Measurements from ENCODE around the gene VAX1. TPM values are rescaled to one million over a fixed set of nuclear protein-coding genes. Genes with fewer than 3 reads are reported as not detected.

Gene VAX1
- total and polyA plus RNA-seq, 2 experiments from 2014 or later, result not detected

DNA sequence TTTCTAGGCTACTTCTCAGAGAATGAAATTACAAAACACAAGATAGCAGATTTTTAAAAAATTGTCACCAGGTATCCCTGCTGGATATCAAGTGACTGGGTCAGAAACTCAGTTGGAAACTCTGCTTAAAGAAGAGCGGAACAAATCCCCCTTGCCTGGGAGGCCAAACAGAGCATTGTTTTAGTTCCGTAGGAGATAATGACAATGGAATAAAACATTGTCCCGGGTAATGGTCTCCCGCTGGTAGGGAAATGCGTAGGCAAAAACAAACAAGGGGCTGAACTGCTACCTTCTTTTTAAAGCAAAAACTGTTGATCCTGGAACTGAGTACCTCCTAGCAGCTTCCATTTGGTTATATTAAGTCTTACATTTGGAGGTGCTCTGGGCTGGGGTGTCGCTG, 21.3 kb upstream of the VAX1 start:
- H3K27me3 ChIP-seq, result peaks cover 99% of the 10 kb centered on the region
- H3K36me3 ChIP-seq (replicated peaks; ENCODE audit: insufficient read depth, low read depth), result no peaks in the 10 kb centered on the region
- no peak overlapping the region for H3K4me2 ChIP-seq
- H3K9me2 ChIP-seq (replicated peaks; ENCODE audit: insufficient read depth), result no peaks in the 10 kb centered on the region
- H3K9me3 ChIP-seq (ENCODE audit: low read depth), result no peaks in the 10 kb centered on the region
- no peak overlapping the region for H3K27ac ChIP-seq
- peaks cover 13% of the 10 kb centered on the region for H3K4me1 ChIP-seq (ENCODE audit: insufficient read depth)
- whole genome bisulfite sequencing (ENCODE audit: low lambda C conversion rate, missing lambda C conversion rate), result 5% methylated on average over 6 of the region's 6 CpGs
- H3K4me3 ChIP-seq, result no peak overlapping the region
- TF ChIP-seq EZH2 (IDR thresholded peaks at IDR 0.05; ENCODE audit: borderline replicate concordance), result peak; percentile 49
- TF ChIP-seq, protein P1, sequence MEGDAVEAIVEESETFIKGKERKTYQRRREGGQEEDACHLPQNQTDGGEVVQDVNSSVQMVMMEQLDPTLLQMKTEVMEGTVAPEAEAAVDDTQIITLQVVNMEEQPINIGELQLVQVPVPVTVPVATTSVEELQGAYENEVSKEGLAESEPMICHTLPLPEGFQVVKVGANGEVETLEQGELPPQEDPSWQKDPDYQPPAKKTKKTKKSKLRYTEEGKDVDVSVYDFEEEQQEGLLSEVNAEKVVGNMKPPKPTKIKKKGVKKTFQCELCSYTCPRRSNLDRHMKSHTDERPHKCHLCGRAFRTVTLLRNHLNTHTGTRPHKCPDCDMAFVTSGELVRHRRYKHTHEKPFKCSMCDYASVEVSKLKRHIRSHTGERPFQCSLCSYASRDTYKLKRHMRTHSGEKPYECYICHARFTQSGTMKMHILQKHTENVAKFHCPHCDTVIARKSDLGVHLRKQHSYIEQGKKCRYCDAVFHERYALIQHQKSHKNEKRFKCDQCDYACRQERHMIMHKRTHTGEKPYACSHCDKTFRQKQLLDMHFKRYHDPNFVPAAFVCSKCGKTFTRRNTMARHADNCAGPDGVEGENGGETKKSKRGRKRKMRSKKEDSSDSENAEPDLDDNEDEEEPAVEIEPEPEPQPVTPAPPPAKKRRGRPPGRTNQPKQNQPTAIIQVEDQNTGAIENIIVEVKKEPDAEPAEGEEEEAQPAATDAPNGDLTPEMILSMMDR (IDR thresholded peaks at IDR 0.05; ENCODE audit: poor library complexity), result no peak
- H3K79me2 ChIP-seq, result no peaks in the 10 kb centered on the region
- DNase-seq (ENCODE audit: low spot score), result no peak
- H4K20me1 ChIP-seq (ENCODE audit: insufficient read depth, poor library complexity, severe bottlenecking), result no peaks in the 10 kb centered on the region
- H2AFZ ChIP-seq, result no peak overlapping the region

DNA sequence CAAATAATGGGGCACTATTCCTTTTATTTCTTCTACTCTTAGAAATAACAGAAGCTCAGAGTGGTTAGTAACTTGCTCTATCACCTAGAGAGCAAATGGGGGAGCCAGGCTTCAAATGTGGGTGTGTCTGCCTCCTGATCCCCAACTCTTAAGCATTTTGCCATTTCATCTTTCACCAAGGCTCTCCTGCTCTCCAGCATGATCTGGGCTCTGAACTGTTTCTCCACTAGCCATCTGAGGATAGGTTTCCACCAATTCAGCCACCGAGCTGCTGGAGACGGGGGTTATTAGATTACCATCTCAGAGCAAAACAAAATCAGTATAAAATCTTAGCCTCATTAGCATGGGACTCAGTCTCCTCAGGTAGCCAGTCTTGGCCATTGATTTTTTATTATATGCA, 20.2 kb upstream of the VAX1 start:
- peaks cover 99% of the 10 kb centered on the region for H3K27me3 ChIP-seq
- TF ChIP-seq, protein P1 (IDR thresholded peaks at IDR 0.05; ENCODE audit: poor library complexity), result no peak
- no peak for TF ChIP-seq EZH2 (IDR thresholded peaks at IDR 0.05; ENCODE audit: borderline replicate concordance)
- no peak for TF ChIP-seq EZH2phosphoT487 (IDR thresholded peaks at IDR 0.05; ENCODE audit: low read depth, severe bottlenecking, unreplicated experiment)
- 20% methylated on average over 2 of the region's 2 CpGs for WGBS (ENCODE audit: low lambda C conversion rate, missing lambda C conversion rate)

DNA sequence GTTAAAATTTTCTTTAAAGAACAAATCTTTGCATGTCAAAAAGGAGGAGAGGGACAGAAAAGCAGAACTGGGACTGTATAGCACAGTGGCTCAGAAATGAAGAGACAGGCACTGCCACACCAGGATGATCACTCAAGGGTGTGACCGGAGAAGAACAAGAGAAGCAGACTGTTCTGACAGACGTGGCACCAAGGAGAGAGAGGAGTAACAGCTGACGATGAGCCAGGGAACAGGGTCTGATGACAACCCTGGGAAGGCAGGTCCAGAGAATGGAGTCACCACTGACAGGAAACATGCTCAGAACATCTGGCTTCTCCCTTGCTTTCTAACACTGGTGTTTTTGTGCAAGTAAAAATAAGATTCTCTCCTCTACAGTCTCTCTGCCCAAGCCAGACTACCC, 14.6 kb upstream of the VAX1 start:
- H3K4me1 ChIP-seq (ENCODE audit: insufficient read depth), result no peaks in the 10 kb centered on the region
- TF ChIP-seq EZH2 (IDR thresholded peaks at IDR 0.05; ENCODE audit: borderline replicate concordance) (no peak), EZH2phosphoT487 (IDR thresholded peaks at IDR 0.05; ENCODE audit: low read depth, severe bottlenecking, unreplicated experiment) (no peak)
- TF ChIP-seq, protein P1 (IDR thresholded peaks at IDR 0.05; ENCODE audit: poor library complexity), result no peak
- H3K4me3 ChIP-seq, result no peak overlapping the region
- no peaks in the 10 kb centered on the region for H4K20me1 ChIP-seq (ENCODE audit: insufficient read depth, poor library complexity, severe bottlenecking)
- H3K9me2 ChIP-seq (replicated peaks; ENCODE audit: insufficient read depth), result no peaks in the 10 kb centered on the region
- no peak overlapping the region for H2AFZ ChIP-seq
- H3K9me3 ChIP-seq (ENCODE audit: low read depth), result no peaks in the 10 kb centered on the region
- H3K36me3 ChIP-seq (replicated peaks; ENCODE audit: insufficient read depth, low read depth), result no peaks in the 10 kb centered on the region
- no peak for DNase-seq (ENCODE audit: low spot score)
- H3K4me2 ChIP-seq, result no peak overlapping the region
- H3K27ac ChIP-seq, result no peak overlapping the region
- peaks cover 81% of the 10 kb centered on the region for H3K27me3 ChIP-seq
- WGBS (ENCODE audit: low lambda C conversion rate, missing lambda C conversion rate), result 48% methylated on average over 3 of the region's 3 CpGs
- H3K79me2 ChIP-seq, result no peaks in the 10 kb centered on the region

More for the DNA sequence above, 20.2 kb upstream of the VAX1 start:
- Histone ChIP-seq H3K27ac (no peak overlapping the region), H2AFZ (no peak overlapping the region), H3K4me3 (no peak overlapping the region), H4K20me1 (ENCODE audit: insufficient read depth, poor library complexity, severe bottlenecking) (no peaks in the 10 kb centered on the region), H3K9me2 (replicated peaks; ENCODE audit: insufficient read depth) (no peaks in the 10 kb centered on the region), H3K9me3 (ENCODE audit: low read depth) (no peaks in the 10 kb centered on the region), H3K4me1 (ENCODE audit: insufficient read depth) (peaks cover 9% of the 10 kb centered on the region), H3K4me2 (no peak overlapping the region), H3K79me2 (no peaks in the 10 kb centered on the region), H3K36me3 (replicated peaks; ENCODE audit: insufficient read depth, low read depth) (no peaks in the 10 kb centered on the region)
- DNase-seq (ENCODE audit: low spot score), result no peak

DNA sequence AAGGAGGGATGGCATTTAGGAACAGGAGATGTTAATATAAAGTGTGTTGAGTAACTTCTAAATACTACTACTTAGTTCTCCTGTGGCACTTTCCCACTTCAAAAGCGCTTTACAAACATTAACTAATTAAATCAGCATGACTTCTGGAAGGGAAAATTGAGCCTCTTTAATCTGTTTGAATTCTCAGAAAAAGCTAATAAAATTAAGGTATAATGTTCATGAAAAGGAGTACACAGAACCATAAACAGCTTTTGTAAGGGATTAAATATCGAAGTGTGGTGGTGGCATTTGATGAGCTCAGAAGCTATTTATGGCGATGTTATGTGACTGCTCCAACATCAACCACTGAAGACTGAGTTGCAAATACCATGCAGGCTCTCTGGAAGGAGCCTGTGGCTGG, 10.2 kb upstream of the VAX1 start:
- H3K36me3 ChIP-seq (replicated peaks; ENCODE audit: insufficient read depth, low read depth), result no peaks in the 10 kb centered on the region
- H3K4me3 ChIP-seq, result no peak overlapping the region
- WGBS (ENCODE audit: low lambda C conversion rate, missing lambda C conversion rate), result 67% methylated on average over 3 of the region's 3 CpGs
- no peak for DNase-seq (ENCODE audit: low spot score)
- TF ChIP-seq EZH2phosphoT487 (IDR thresholded peaks at IDR 0.05; ENCODE audit: low read depth, severe bottlenecking, unreplicated experiment) (no peak), EZH2 (IDR thresholded peaks at IDR 0.05; ENCODE audit: borderline replicate concordance) (no peak)
- TF ChIP-seq, protein P1 (IDR thresholded peaks at IDR 0.05; ENCODE audit: poor library complexity), result no peak
- no peaks in the 10 kb centered on the region for H3K9me2 ChIP-seq (replicated peaks; ENCODE audit: insufficient read depth)
- H3K27me3 ChIP-seq, result peaks cover 80% of the 10 kb centered on the region
- no peak overlapping the region for H3K27ac ChIP-seq
- H3K9me3 ChIP-seq (ENCODE audit: low read depth), result peaks cover 6% of the 10 kb centered on the region
- no peaks in the 10 kb centered on the region for H3K79me2 ChIP-seq
- H3K4me2 ChIP-seq, result no peak overlapping the region
- H3K4me1 ChIP-seq (ENCODE audit: insufficient read depth), result no peaks in the 10 kb centered on the region
- H4K20me1 ChIP-seq (ENCODE audit: insufficient read depth, poor library complexity, severe bottlenecking), result no peaks in the 10 kb centered on the region
- no peak overlapping the region for H2AFZ ChIP-seq

Data from hepatocyte (in vitro differentiated cells).